K562 (cell line): Measurements from ENCODE around the gene PMEPA1.

Source experiments
- BRF1 ChIP-seq: IDR thresholded peaks from 3 replicates; pipeline ENCODE4 v1.6.1; 2011; ENCODE audit warnings: borderline replicate concordance, mild to moderate bottlenecking; ENCODE audit not compliant: insufficient read length; ENCODE audit errors: extremely low read depth
- KLF16 ChIP-seq: IDR thresholded peaks from 2 replicates; pipeline ENCODE4 v1.6.1; 2016; ENCODE audit warnings: antibody characterized with exemption
- MEF2D ChIP-seq: conservative IDR thresholded peaks from 2 replicates; pipeline ENCODE4 v1.6.1; 2016; ENCODE audit warnings: low read depth, missing genetic modification characterization, missing compliant biosample characterization
- RCOR1 ChIP-seq, 2 experiments: IDR thresholded peaks; 2 replicates each; pipeline ENCODE4 v1.6.1; 2012; ENCODE audit warnings: low read depth in 2 of 2, low read length in 2 of 2, borderline replicate concordance in 1 of 2, improper control_type of control experiment in 1 of 2
- SMAD1 ChIP-seq: fragments of 150-350 bp; IDR thresholded peaks from 2 replicates; pipeline ENCODE4 v1.6.1; 2014; ENCODE audit warnings: low read length, low read depth; ENCODE audit not compliant: partially characterized antibody
- TAL1 ChIP-seq: fragments of 450-650 bp; IDR thresholded peaks from 2 replicates; pipeline ENCODE4 v1.6.1; 2016; ENCODE audit warnings: mild to moderate bottlenecking
- TF ChIP-seq, protein P1 (sequence below), 3 experiments: IDR thresholded peaks in 2 of 3; conservative IDR thresholded peaks in 1 of 3; 2 replicates each; pipeline ENCODE4 v1.5.1; 2011 to 2012; ENCODE audit warnings: low read length in 3 of 3, mild to moderate bottlenecking in 3 of 3, control low read depth in 2 of 3, improper control_type of control experiment in 1 of 3, inconsistent platforms in 1 of 3, low read depth in 1 of 3, mixed read lengths in 1 of 3, moderate library complexity in 1 of 3; ENCODE audit not compliant: insufficient read depth in 2 of 3

GRCh38 chr20:57611586-57612311 is 98.1 kb downstream of the PMEPA1 start:
- no peak for TF ChIP-seq TAL1
- no peak for TF ChIP-seq KLF16
- TF ChIP-seq SMAD1 = no peak
- no peak for TF ChIP-seq MEF2D (tag)
- TF ChIP-seq, protein P1, sequence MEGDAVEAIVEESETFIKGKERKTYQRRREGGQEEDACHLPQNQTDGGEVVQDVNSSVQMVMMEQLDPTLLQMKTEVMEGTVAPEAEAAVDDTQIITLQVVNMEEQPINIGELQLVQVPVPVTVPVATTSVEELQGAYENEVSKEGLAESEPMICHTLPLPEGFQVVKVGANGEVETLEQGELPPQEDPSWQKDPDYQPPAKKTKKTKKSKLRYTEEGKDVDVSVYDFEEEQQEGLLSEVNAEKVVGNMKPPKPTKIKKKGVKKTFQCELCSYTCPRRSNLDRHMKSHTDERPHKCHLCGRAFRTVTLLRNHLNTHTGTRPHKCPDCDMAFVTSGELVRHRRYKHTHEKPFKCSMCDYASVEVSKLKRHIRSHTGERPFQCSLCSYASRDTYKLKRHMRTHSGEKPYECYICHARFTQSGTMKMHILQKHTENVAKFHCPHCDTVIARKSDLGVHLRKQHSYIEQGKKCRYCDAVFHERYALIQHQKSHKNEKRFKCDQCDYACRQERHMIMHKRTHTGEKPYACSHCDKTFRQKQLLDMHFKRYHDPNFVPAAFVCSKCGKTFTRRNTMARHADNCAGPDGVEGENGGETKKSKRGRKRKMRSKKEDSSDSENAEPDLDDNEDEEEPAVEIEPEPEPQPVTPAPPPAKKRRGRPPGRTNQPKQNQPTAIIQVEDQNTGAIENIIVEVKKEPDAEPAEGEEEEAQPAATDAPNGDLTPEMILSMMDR (IDR thresholded peaks at IDR 0.05 in 2 of 3, conservative IDR thresholded peaks at IDR 0.05 in 1 of 3; ENCODE audit: insufficient read depth in 2 of 3, low read depth in 1 of 3, low read length in 3 of 3) = no peak
- no peak for TF ChIP-seq RCOR1 (IDR thresholded peaks at IDR 0.05; ENCODE audit: borderline replicate concordance in 1 of 2, low read depth in 2 of 2, low read length in 2 of 2)
- TF ChIP-seq BRF1 = no peak
